HG03280 (cell line): ENCODE results near the gene KIF27.
"Not testable (repeated sequence)": the region's sequence is repeated elsewhere in the genome, so short reads cannot be mapped to it uniquely, and the experiment has no call there.

Experiments used
- ATAC-seq: cut with Tn5 transposase; IDR thresholded peaks from one replicate; pipeline ENCODE4 v1.9.1; 2021; ENCODE audit warnings: mild to moderate bottlenecking, moderate library complexity; ENCODE audit not compliant: unreplicated experiment

Gene KIF27

GRCh38 chr9:83934569-83935275 is 13.5 kb upstream of the KIF27 start:
- no peak for ATAC-seq

GRCh38 chr9:83933790-83934189 is 12.6 kb upstream of the KIF27 start:
- ATAC-seq = no peak

- no peak for ATAC-seq
These were observed 11.6 kb upstream of the KIF27 start for GRCh38 chr9:83932851-83933250.

GRCh38 chr9:83932011-83932410 is 10.8 kb upstream of the KIF27 start:
- ATAC-seq = no peak

GRCh38 chr9:83930881-83931280 is 9.6 kb upstream of the KIF27 start:
- ATAC-seq = no peak

GRCh38 chr9:83927591-83927990 is 6.4 kb upstream of the KIF27 start:
- ATAC-seq = no peak

GRCh38 chr9:83920469-83920926 is 734 bp downstream of the KIF27 start:
- ATAC-seq = peak; percentile 9

GRCh38 chr9:83919111-83919510 is 2.1 kb downstream of the KIF27 start:
- ATAC-seq = no peak

- not testable (repeated sequence) for ATAC-seq
These were observed 9.0 kb downstream of the KIF27 start for GRCh38 chr9:83912194-83912593.

GRCh38 chr9:83906144-83906543 is 15.1 kb downstream of the KIF27 start:
- no peak for ATAC-seq

GRCh38 chr9:83900615-83901014 is 20.6 kb downstream of the KIF27 start:
- not testable (repeated sequence) for ATAC-seq

- ATAC-seq = not testable (repeated sequence)
These were observed 26.9 kb downstream of the KIF27 start for GRCh38 chr9:83894301-83894700.

- ATAC-seq = not testable (repeated sequence)
These were observed 34.7 kb downstream of the KIF27 start for GRCh38 chr9:83886498-83886897.

- not testable (repeated sequence) for ATAC-seq
These were observed 35.5 kb downstream of the KIF27 start for GRCh38 chr9:83885559-83886240.

GRCh38 chr9:83881687-83882408 is 39.4 kb downstream of the KIF27 start:
- ATAC-seq = not testable (repeated sequence)

GRCh38 chr9:83875559-83875958 is 45.7 kb downstream of the KIF27 start:
- ATAC-seq = not testable (repeated sequence)

- ATAC-seq = not testable (repeated sequence)
These were observed 71.3 kb downstream of the KIF27 start for GRCh38 chr9:83849895-83850294.

- ATAC-seq = not testable (repeated sequence)
These were observed 84.1 kb downstream of the KIF27 start for GRCh38 chr9:83837070-83837643.

GRCh38 chr9:83830426-83831071 is 90.7 kb downstream of the KIF27 start:
- not testable (repeated sequence) for ATAC-seq

- ATAC-seq = not testable (repeated sequence)
These were observed 96.1 kb downstream of the KIF27 start for GRCh38 chr9:83824986-83825623.
